ENCODE measurements around the gene RNF121.
A peak's percentile ranks its signal among the peaks of the same experiment; 100 is the strongest.
"Not testable (repeated sequence)": the region's sequence is repeated elsewhere in the genome, so short reads cannot be mapped to it uniquely, and the experiment has no call there.

The RNF121 gene

DNA sequence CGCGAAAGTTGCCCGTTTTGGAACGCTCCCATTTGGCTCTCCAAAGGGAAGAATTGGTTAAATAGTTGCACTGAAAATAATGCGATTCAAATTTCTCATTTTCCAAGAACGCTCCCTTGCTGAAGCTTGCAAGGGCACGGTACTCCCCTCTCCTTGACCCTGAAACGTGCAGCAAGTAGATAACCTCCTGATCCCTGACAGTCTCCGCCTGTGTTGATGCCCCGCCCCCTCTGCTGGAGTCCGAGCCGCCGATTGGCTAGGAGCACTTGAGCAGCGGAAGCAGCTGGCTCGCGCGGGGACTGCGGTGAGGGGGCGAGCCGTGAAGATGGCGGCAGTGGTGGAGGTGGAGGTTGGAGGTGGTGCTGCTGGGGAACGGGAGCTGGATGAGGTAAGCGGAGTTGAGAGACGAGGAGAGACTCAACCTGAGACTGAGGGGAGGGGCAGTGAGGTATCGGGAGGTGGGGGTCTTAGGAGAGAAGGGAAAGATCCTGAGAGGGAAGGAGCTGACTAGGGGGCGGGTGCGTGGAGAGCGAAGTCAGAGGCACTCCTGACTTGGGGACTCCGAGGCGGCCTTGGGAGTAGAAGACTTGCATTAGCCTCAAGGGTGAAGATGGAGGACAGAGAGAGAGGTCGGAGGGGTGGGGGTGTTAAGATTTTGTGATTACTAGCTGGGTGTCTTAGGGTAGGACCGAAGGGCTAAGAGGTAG is at the start of gene RNF121:
Gene RNF121 (plus strand): TSS at position 310 of the 707 bp plus-strand sequence. CDS start 16 bp downstream, at position 326.
- DNase-seq = peak; percentile 73 to 98 (median 95)

DNA sequence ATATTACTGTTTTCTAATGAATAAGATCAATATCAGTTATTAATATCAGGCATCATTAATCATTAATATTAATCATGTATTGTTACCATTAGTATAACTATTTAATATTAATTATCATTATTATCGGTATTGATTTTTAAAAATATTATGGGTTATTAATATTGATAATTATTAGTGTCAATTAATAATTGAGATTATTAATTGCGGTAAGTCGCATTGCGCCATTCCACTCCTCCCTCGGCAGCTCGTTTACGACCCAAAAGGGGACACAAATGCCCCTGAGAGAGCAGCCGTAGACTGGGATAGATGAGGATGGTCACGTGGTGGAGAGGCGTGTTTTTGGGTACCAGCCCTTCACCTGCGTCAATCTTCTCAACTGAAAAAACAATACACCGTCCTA is 43.0 kb upstream of the RNF121 start:
- not testable (repeated sequence) for DNase-seq

DNA sequence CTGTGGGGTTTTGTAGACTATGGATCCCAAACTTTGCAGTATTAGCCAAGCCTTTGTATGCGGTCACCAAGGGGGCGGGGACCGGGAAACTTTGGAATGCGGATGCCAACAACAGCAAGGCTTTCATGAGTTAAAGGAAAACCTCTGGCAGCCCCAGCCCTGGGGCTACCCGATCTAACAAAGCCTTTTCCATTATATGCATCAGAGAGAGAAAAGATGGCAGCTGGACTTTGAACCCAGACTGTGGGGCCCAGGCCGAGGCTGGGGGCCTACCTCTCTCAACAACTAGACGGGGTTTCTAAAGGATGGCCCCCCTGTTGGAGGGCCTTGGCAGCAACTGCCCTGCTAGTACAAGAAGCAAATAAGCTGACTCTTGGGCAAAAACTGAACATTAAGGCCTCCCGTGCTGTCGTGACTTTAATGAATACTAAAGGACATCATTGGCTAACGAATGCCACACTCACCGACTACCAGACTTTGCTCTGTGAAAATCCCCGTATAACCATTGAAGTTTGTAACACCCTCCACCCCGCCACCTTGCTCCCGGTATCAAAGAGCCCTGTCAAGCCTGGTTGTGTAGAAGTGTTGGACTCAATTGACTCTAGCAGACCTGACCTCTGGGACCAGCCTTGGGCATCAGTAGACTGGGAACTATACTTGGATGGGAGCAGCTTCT is 40.4 kb upstream of the RNF121 start:
- DNase-seq = not testable (repeated sequence)

DNA sequence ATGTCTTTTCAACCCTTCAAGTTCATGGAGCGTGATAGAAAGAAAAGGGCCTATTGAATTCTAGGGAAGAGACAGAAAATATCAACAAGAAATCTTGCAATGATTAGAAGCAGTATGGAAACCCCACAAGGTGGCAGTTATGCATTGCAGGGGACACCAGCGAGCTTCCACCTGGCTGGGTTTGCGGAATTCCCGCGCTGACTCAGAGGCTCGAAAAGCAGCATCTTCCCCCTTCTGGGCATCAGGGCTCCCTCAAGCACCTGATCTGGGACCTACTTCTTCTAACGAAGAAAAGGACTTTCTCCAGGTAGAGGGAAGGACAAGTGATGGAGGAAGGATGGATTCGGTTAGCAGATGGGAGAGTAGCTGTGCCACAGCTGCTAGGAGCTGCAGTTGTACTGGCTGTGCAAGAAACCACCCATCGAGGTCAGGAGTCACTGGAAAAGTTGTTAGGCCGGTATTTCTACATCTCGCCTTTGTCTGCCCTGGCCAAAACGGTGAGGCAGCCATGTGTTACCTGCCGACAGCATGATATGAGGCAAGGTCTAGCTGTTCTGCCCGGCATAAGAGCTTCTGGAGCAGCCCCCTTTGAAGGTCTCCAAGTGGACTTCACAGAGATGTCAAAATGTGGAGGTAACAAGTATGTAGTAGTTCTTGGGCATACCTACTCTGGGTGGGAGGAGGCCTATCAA is 39.5 kb upstream of the RNF121 start:
- not testable (repeated sequence) for DNase-seq

DNA sequence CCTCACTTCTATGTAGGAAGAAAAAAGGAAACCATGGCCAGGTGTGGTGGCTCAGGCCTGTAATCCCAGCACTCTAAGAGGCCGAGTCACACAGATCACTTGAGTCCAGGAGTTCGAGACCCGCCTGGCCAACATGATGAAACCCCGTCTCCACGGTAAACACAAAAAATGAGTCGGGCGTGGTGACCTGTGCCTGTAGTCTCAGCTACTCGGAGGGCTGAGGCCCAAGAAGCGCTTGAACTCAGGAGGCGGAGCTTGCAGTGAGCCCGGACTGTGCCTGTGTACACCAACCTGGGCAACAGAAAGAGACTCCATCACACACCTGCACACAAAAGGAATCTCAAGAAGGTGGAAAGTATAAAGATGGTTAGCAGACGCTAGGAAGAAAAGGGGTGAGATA is 32.9 kb upstream of the RNF121 start:
- no peak for DNase-seq

DNA sequence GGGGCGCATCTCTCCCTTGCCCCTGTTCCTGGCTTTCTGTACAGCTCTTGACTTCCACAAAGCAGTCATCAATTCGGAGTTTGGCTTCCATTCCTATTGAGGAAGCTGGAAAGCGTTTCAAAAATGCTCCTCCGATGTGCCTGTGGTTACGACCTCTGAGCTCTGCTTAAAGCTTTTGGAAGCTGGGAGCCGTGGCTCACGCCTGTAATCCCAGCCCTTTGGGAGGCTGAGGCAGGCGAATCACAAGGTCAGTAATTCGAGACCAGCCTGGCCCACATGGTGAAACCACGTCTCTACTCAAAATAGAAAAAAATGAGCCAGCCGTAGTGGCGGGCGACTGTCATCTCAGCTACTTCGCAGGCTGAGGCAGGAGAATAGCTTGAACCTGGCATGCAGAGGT is 27.7 kb upstream of the RNF121 start:
- not testable (repeated sequence) for DNase-seq

DNA sequence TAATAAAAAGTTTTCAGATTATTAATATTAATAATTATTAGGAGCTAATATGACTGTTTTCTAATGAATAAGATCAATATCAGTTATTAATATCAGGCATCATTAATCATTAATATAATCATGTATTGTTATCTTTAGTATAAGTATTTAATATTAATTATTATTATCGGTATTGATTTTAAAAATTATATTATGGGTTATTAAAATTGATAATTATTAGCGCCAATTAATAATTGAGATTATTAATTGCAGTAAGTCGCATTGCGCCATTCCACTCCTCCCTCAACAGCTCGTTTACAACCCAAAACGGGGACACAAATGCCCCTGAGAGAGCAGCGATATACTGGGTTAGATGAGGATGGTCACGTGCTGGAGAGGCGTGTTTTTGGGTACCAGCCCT is 20.6 kb upstream of the RNF121 start:
- DNase-seq = no peak

DNA sequence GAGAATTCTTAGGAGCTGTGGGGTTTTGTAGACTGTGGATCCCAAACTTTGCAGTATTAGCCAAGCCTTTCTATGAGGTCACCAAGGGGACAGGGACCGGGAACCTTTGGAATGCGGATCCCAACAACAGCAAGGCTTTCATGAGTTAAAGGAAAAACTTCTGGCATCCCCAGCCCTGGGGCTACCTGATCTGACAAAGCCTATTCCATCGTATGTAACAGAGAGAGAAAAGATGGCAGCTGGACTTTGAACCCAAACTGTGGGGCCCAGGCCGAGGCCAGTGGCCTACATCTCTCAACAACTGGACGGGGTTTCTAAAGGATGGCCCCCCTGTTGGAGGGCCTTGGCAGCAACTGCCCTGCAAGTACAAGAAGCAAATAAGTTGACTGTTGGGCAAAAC is 18.1 kb upstream of the RNF121 start:
- not testable (repeated sequence) for DNase-seq

DNA sequence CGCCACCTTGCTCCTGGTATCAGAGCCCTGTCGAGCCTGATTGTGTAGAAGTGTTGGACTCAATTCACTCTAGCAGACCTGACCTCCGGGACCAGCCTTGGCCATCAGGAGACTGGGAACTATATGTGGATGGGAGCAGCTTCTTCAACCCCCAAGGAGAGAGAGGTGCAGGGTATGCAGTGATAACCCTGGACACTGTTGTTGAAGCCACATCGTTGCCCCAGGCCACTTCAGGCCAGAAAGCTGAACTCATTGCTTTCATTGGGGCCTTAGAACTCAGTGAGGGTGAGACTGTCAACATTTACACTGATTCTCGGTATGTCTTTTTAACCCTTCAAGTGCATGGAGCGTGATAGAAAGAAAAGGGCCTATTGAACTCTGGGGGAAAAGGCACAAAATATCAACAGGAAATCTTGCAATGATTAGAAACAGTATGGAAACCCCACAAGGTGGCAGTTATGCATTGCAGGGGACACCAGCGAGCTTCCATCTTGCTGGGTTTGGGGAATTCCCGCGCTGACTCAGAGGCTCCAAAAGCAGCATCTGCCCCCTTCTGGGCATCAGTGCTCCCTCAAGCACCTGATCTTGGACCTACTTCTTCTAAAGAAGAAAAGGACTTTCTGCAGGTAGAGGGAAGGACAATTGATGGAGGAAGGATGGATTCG is 17.4 kb upstream of the RNF121 start:
- DNase-seq = not testable (repeated sequence)

DNA sequence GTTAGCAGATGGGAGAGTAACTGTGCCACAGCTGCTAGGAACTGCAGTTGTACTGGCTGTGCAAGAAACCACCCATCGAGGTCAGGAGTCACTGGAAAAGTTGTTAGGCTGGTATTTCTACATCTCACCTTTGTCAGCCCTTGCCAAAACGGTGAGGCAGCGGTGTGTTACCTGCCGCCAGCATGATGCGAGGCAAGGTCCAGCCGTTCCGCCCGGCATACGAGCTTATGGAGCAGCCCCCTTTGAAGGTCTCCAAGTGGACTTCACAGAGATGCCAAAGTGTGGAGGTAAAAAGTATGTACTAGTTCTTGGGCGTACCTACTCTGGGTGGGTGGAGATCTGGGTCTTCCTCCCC is 16.9 kb upstream of the RNF121 start:
- not testable (repeated sequence) for DNase-seq

DNA sequence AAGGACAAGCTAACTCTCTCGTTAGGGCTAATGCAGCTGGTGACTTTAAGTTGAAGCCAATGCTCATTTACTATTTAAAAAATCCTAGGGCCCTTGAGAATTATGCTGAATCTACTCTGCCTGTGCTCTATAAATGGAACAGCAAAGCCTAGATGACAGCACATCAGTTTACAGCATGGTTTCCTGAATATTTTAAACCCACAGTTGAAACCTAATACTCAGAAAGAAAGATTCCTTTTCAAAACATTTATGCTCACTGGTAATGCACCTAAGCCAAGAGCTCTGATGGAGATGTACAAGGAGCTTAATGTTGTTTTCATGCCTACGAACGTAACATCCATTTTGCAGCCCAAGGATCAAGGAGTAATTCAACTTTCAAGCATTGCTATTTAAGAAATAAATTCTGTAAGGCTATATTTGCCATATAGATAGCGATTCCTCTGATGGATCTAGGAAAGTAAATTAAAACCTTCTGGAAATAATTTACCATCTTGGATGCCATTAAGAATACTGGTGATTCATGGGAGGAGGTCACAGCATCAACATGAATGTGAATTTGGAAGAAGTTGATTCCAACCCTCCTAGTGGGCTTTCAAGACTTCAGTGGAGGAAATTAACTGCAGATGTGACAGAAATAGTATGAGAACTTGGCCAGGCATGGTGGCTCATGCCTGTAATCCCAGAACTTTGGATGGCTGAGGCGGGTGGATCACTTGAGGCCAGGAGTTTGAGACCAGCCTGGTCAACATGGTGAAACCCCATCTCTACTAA is 14.9 kb upstream of the RNF121 start:
- DNase-seq = no peak

DNA sequence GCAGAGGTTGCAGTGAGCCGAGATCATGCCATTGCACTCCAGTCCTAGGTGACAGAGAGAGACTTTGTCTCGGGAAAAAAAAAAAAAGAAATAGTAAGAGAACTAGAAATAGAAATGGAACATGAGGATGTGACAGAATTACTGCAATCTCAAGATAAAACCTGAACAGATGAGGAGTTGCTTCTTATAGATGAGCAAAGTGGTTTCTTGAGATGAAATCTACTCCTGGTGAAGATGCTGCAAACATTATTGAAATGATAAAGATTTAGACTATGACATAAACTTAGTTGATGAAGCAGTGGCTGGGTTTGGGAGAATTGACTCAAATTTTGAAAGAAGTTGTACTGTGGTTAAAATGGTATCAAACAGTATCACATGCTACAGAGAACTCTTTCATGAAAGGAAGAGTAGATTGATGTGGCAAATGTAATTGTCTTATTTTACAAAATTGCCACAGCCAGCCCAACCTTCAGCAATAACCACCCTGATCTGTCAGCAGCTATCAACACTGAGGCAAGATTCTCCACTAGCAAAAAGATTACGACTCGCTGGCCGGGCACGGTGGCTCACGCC is 14.1 kb upstream of the RNF121 start:
- DNase-seq = no peak

DNA sequence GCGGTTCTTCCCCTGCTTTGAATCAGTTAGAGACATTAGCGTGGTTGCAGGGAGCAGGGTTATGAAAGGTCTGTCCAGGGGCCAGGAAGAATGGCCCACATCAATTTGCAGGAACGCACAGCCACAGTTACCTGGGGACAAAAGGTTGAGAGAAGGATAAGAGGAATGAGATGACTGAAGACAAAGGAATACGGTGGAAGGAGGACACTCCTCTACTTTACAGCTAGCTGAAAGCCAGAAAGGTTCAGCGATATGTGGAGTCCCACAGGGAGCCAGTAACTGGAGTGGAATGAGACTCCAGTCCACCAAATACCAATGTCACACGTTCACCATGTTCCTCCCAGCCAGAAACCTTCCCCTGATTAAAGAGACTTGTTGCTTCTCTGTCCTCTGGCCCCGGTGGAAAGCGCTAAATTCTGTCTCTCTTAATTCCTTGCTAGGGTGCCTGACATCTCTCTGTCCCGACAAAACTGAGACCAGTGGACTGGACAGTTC is 11.2 kb upstream of the RNF121 start:
- DNase-seq = no peak

DNA sequence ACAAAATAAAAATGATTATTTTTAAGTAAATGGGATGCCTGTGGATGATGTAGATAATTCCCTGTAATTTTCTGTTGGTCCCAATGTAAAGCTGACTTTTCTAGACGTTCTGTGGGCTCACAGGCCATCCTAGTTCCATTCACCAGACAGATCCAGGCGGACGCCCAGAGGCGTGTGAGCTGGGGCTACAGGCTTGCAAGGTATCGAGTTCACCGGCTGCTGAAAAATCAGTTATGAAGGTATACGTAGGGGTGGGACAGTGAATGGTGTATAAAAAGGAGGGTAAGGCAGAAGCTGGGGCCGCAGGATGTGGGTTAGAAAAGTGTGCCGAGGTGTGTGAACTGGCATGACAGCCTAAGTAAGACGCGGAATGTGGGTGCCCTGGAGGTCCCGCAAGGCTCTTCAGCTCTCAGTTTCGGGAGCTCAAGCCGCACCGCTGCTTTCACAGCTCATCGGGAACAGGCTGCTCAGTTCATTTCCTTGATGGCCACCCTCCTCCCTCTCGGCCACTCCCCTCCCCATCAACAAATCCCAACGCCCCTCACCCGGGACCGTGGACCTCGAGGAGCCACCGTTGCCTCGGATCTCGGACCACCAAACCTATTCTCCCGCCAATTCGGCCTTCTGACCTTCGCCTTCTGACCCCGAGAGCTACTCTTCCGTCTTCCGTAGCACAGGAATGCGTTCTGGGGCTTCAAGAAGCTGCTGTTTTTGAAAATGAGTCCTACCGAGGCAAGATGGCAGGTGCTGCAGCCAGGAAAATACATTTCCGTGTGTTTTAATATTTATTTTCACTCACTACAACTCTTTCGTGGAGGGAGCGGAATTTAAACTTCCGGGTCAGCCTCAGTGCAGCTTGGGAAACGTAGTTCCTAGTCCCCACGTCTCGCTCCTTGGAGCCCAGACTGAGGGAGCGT is 768 bp upstream of the RNF121 start, which contains the start of gene XNDC1N:
Gene XNDC1N (minus strand): TSS at position 775 of the 917 bp plus-strand sequence. CDS start 5,241 bp downstream, outside the sequence.
- DNase-seq = peak in 54 of 56 donors; percentile 32 to 97 (median 84)

DNA sequence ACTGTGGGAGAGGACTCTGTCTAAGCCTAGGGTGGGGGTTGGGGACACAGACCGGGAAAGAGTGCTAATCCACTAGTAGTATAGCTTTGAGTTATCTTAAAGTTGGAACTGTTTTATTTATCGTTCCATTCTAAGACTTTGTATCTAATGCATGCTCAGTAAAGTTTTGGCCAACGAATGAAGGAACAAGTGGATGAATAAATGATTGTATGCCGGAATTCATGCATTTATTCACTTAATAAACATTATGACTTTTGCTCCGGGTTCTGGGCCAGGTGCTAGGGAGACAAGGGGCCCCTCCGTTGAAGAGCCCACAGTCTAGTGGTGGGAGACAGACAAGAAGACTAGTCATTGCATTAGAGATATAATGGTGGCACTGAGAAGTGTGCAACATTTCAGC is 645 bp downstream of the RNF121 start:
- no peak for DNase-seq

DNA sequence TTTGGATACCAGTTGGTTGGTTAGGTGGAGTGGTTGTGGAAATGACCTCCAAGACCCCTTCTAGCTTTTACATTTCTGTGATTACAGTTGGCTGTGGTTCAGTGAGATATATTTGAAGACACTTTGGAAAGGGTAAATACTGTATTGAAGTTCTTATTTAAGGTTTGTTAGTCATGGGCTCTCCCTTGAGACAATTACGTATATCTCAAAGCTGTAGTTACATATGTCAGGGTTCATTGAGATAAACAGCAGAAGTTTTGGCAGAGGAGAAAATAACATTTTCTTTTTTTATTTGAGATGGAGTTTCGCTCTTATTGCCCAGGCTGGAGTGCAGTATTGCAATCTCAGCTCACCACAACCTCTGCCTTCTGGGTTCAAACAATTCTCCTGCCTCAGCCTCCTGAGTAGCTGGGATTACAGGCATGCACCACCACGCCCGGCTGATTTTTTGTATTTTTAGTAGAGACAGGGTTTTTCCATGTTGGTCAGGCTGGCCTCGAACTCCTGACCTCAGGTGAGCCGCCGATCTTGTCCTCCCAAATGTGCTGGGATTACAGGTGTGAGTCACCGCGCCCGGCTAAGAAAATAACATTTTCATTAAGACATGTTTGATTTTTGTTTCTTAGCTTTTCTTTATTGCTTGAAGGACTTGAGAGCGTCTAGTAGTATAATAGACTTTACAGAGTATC is 1.9 kb downstream of the RNF121 start:
- no peak for DNase-seq

DNA sequence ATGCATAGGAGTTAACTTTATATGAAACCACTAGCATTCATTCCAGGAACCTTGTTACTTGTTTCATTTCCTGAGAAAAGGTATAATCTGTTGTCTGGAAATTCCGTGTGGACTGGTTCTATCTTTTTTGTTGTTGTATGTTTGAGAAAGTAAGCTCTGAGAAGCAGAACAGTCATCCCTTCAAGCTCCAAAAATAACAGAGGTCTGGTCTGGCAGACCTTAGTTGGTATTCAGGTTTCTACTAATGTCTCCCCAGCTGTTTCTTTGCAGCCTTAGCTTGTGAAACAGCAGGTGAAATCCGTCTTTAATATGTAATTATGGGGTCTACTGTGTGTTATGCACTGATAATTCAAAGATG is 2.4 kb downstream of the RNF121 start:
- no peak for DNase-seq

DNA sequence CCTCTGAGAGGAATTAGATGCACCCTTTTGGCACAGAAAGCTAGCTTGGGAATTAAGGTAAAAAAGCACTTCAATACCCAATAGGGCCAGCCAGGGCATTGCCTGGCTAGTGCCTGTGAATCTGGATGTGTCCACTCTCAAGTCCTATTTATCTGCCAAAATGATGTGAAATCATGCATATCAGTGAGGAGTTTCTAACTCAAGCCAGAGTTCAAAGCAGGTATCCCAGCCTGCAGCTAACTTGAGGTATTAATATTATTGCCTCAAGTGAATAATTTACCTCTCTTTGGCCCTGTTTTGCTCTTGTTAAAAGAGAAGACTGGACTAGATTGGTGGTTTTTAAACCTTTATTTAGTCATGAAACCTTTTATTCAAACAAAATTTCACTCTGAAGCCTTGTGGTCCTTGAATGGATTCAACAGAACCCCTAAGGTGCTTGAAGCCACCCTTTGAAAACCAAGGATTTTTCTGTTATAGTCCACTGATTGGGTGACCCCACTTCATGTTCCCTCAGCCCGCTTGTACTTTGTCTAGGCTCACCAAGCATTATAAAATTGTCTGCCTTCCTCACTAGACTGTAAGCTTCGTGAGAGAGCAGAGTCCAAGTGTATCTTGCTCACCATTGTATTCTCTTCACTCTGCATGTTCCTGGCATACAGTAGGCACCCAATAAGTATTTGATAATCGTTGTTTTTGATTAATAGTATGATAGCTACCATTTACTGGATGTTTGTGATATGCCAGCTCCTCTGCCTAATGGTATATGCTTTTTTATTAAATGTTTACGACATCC is 4.5 kb downstream of the RNF121 start:
- DNase-seq = no peak

Data from amygdala (tissue), 56 donors.